HCT116 (cell line): ENCODE measurements around the gene TNKS2. TPM values are rescaled to one million over a fixed set of nuclear protein-coding genes. Genes with fewer than 3 reads are reported as not detected.

ENCODE experiments used
- ATAC-seq: fragments of 200-7000 bp; cut with Tn5 transposase; 2 replicates; pipeline ENCODE4 v1.9.1; 2020; ENCODE audit warnings: mild to moderate bottlenecking, moderate library complexity
- BruUV-seq: library from RNA; stranded (reverse); fragments of 400-500 nt; replicated peaks from 2 replicates; lab custom pipeline; 2021; lab: Mats Ljungman, UMichigan
- CTCF ChIA-PET: fragments of 300-600 bp; sonication (Branson Sonifier 250); formaldehyde crosslinking; loops from one replicate; lab custom pipeline; 2021; ENCODE audit warnings: antibody characterized with exemption; lab: Charles Lee
- POLR2A ChIA-PET: fragments of 300-600, 350-600 bp; sonication (Branson Sonifier 250); formaldehyde crosslinking; loops from one replicate; lab custom pipeline; 2021; ENCODE audit warnings: antibody characterized with exemption; lab: Charles Lee
- RAD21 ChIA-PET, 2 experiments: fragments of 300-600 bp; sonication (Branson Sonifier 250); formaldehyde crosslinking; loops; one replicate each; lab custom pipeline; 2023; ENCODE audit warnings: low total read pairs in 2 of 2; ENCODE audit not compliant: uncharacterized antibody in 2 of 2, unreplicated experiment in 2 of 2, low non-redundant PET in 1 of 2; lab: Charles Lee
- DNase-seq: peaks from one replicate; pipeline ENCODE4 v3.0.0-alpha.2; 2010; ENCODE audit warnings: low read depth, low spot score
- H2AFZ ChIP-seq: fragments of 200-600 bp; shearing (Covaris generic), sonication (generic); 2 replicates; pipeline ENCODE4 v1.6.1; 2017; ENCODE audit warnings: low read depth, mixed run types, mixed read lengths, antibody characterized with exemption, low read length; ENCODE audit not compliant: poor library complexity, severe bottlenecking
- H3K27ac ChIP-seq: 2 replicates; pipeline ENCODE4 v1.5.1; 2012; ENCODE audit warnings: low read depth, low read length
- H3K27me3 ChIP-seq: fragments of 200-600 bp; sonication (generic); 2 replicates; pipeline ENCODE4 v1.6.1; 2016; ENCODE audit warnings: mixed run types, low read length, mixed read lengths; ENCODE audit not compliant: insufficient read depth
- H3K36me3 ChIP-seq, 2 experiments: fragments of 200-500 bp in 1 of 2; fragments of 200-600 bp in 1 of 2; sonication (Bioruptor generic) in 1 of 2; sonication (generic) in 1 of 2; 2 replicates each; pipeline versions ENCODE4 v1.5.1 to v1.6.1; 2014 to 2016; ENCODE audit warnings: low read length in 2 of 2, inconsistent platforms in 1 of 2, mixed read lengths in 1 of 2, mixed run types in 1 of 2; ENCODE audit not compliant: insufficient read depth in 2 of 2, control insufficient read depth in 1 of 2
- H3K4me1 ChIP-seq, 2 experiments: fragments of 200-600 bp in 1 of 2; sonication (generic) in 1 of 2; 2 replicates each; pipeline versions ENCODE4 v1.5.1 to v1.6.1; 2012 to 2017; ENCODE audit warnings: low read length in 2 of 2, inconsistent platforms in 1 of 2, mild to moderate bottlenecking in 1 of 2, mixed read lengths in 1 of 2, mixed run types in 1 of 2, moderate library complexity in 1 of 2; ENCODE audit not compliant: insufficient read depth in 2 of 2, control insufficient read depth in 1 of 2
- H3K4me2 ChIP-seq: fragments of 200-600 bp; sonication (generic); 2 replicates; pipeline ENCODE4 v1.6.1; 2017; ENCODE audit warnings: mixed run types, low read length, mixed read lengths
- H3K4me3 ChIP-seq, 2 experiments: fragments of 200-600 bp in 1 of 2; sonication (generic) in 1 of 2; replicated peaks in 1 of 2; 2 replicates each; pipeline ENCODE4 v1.5.1; 2011 to 2016; ENCODE audit warnings: low read length in 2 of 2, control low read depth in 1 of 2, low read depth in 1 of 2, mild to moderate bottlenecking in 1 of 2, mixed read lengths in 1 of 2, mixed run types in 1 of 2
- H3K79me2 ChIP-seq: fragments of 200-600 bp; sonication (generic); 2 replicates; pipeline ENCODE4 v1.6.1; 2017; ENCODE audit warnings: mild to moderate bottlenecking, mixed run types, low read length, moderate library complexity, mixed read lengths; ENCODE audit not compliant: insufficient read depth
- H3K9ac ChIP-seq: fragments of 200-600 bp; sonication (generic); 2 replicates; pipeline ENCODE4 v1.6.1; 2016; ENCODE audit warnings: low read length, mixed read lengths
- H3K9me2 ChIP-seq: fragments of 200-600 bp; sonication (generic), shearing (Covaris generic); 2 replicates; pipeline ENCODE4 v1.6.1; 2017; ENCODE audit warnings: mixed run types, mild to moderate bottlenecking, moderate library complexity; ENCODE audit not compliant: insufficient read depth
- H3K9me3 ChIP-seq, 2 experiments: fragments of 200-500 bp in 1 of 2; fragments of 200-600 bp in 1 of 2; sonication (Bioruptor generic) in 1 of 2; sonication (generic) in 1 of 2; 2 replicates each; pipeline ENCODE4 v1.6.1; 2014 to 2017; ENCODE audit warnings: low read length in 2 of 2, mixed read lengths in 2 of 2, inconsistent platforms in 1 of 2, low read depth in 1 of 2, mild to moderate bottlenecking in 1 of 2, mixed run types in 1 of 2, moderate library complexity in 1 of 2; ENCODE audit not compliant: control insufficient read depth in 1 of 2, insufficient read depth in 1 of 2
- H4K20me1 ChIP-seq: fragments of 200-600 bp; sonication (generic), shearing (Covaris generic); 2 replicates; pipeline ENCODE4 v1.6.1; 2017; ENCODE audit warnings: mixed run types, mild to moderate bottlenecking, moderate library complexity; ENCODE audit not compliant: insufficient read depth
- CBX3 ChIP-seq: IDR thresholded peaks from 2 replicates; pipeline ENCODE4 v1.6.1; 2012; ENCODE audit warnings: low read depth
- ELF1 ChIP-seq: IDR thresholded peaks from 2 replicates; pipeline ENCODE4 v1.6.1; 2012; ENCODE audit warnings: low read depth, borderline replicate concordance
- FOSL1 ChIP-seq: IDR thresholded peaks from 2 replicates; pipeline ENCODE4 v1.6.1; 2012; ENCODE audit warnings: low read depth
- JUND ChIP-seq: IDR thresholded peaks from 2 replicates; pipeline ENCODE4 v1.6.1; 2012
- POLR2A ChIP-seq: IDR thresholded peaks from 2 replicates; pipeline ENCODE4 v1.7.0; 2011; ENCODE audit warnings: borderline replicate concordance; ENCODE audit not compliant: insufficient read depth, insufficient read length; ENCODE audit errors: extremely low read depth
- SIN3A ChIP-seq: IDR thresholded peaks from 2 replicates; pipeline ENCODE4 v1.6.1; 2012; ENCODE audit warnings: low read depth
- TCF7L2 ChIP-seq: IDR thresholded peaks from 2 replicates; pipeline ENCODE4 v1.7.0; 2011; ENCODE audit warnings: borderline replicate concordance, inconsistent platforms; ENCODE audit not compliant: insufficient read depth, insufficient read length; ENCODE audit errors: extremely low read depth
- ZBTB33 ChIP-seq: IDR thresholded peaks from 2 replicates; pipeline ENCODE4 v1.6.1; 2011; ENCODE audit warnings: mild to moderate bottlenecking, low read length, moderate library complexity; ENCODE audit not compliant: insufficient replicate concordance; ENCODE audit errors: extremely low read depth
- ZNF274 ChIP-seq: fragments of 200-500 bp; sonication (Bioruptor generic); IDR thresholded peaks from 2 replicates; pipeline ENCODE4 v1.6.1; 2014; ENCODE audit warnings: mild to moderate bottlenecking, low read depth, low read length, inconsistent platforms
- intact Hi-C: fragments of 100-400 bp; cut with micrococcal nuclease; formaldehyde crosslinking; loops from 2 replicates; pipeline ENCODE4 v1.10.0; 2022
- total RNA-seq: library from RNA; stranded (reverse); gene quantifications from one replicate; pipeline ENCODE4 v1.2.1, GENCODE V29; 2021; ENCODE audit not compliant: unreplicated experiment

TNKS2 gene
- total RNA-seq, 1 experiment from 2014 or later: 20.7 TPM

DNA sequence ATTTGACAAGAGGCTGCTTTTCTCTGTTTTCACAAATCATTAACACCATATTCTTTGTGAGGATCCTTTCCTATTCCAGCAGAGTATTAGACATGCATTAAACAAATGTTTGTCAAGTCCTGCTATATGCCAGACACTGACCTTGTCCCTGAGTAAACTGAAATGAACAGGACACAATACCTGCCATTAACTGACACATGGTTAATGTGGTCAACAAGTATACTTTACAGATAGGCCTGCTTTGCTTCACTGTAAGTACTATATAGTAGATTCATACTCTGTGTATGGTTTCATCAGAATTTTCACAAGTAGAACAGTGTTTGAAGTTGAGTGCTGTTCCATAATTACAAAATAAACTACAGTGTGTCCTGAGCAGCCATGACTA is 5.9 kb downstream of the TNKS2 start:
- intact Hi-C loops: no loop called here
- DNase-seq: no peak
- RAD21 ChIA-PET: no interaction called here
- Histone ChIP-seq H2AFZ (no peak overlapping the region), H3K4me3 (no peak overlapping the region), H3K9me2 (0 out of 2 replicates have a peak, but pooled peaks cover 4% of the 10 kb centered on the region), H3K4me2 (no peak overlapping the region), H3K9ac (no peak overlapping the region), H3K79me2 (peaks cover 74% of the 10 kb centered on the region), H3K9me3 (no peaks in the 10 kb centered on the region), H3K27ac (no peak overlapping the region), H3K4me1 (peaks cover 0 to 9% of the 10 kb centered on the region in 2 experiments; a peak in 2 of 4 replicates), H3K27me3 (no peaks in the 10 kb centered on the region), H3K36me3 (peaks cover 7 to 13% of the 10 kb centered on the region in 2 experiments; a peak in 3 of 4 replicates), H4K20me1 (no peaks in the 10 kb centered on the region)
- BruUV-seq: no TSS peak
- CTCF ChIA-PET: no interaction called here
- POLR2A ChIA-PET: no interaction called here
- ATAC-seq: no peak
- TF ChIP-seq CBX3 (no peak), ZNF274 (no peak), ZBTB33 (no peak), ELF1 (no peak), SIN3A (no peak), POLR2A (no peak), JUND (no peak), TCF7L2 (no peak), FOSL1 (no peak)
